BJ (cell line): ENCODE data around the gene CDH23. TPM values are rescaled to one million over a fixed set of nuclear protein-coding genes. Genes with fewer than 3 reads are reported as not detected.

Source experiments
- CTCF ChIA-PET: fragments of 350-600 bp; formaldehyde crosslinking; extraction: SDS; loops from one replicate; lab custom pipeline; 2021; ENCODE audit warnings: antibody characterized with exemption, inconsistent platforms; lab: Yijun Ruan, JAX
- POLR2A ChIA-PET: fragments of 300-600 bp; sonication (Branson Sonifier 250); formaldehyde crosslinking; extraction: SDS; loops from one replicate; lab custom pipeline; 2021; ENCODE audit warnings: antibody characterized with exemption; lab: Charles Lee
- DNase-seq: peaks from one replicate; pipeline ENCODE4 v3.0.0-alpha.2; 2011; ENCODE audit warnings: low read depth
- H3K27me3 ChIP-seq: 2 replicates; pipeline ENCODE4 v1.6.0; 2011; ENCODE audit warnings: low read length; ENCODE audit not compliant: control insufficient read depth, insufficient read depth
- H3K36me3 ChIP-seq: 2 replicates; pipeline ENCODE4 v1.5.1; 2011; ENCODE audit warnings: low read length; ENCODE audit not compliant: control insufficient read depth, insufficient read depth
- H3K4me3 ChIP-seq: 2 replicates; pipeline ENCODE4 v1.5.1; 2011; ENCODE audit warnings: low read depth, mild to moderate bottlenecking, control low read depth, low read length
- CTCF ChIP-seq: IDR thresholded peaks from 2 replicates; pipeline ENCODE4 v1.5.1; 2011; ENCODE audit warnings: low read depth, mild to moderate bottlenecking, control low read depth, inconsistent platforms, low read length, moderate library complexity; ENCODE audit not compliant: insufficient read depth
- polyA plus RNA-seq: library from polyadenylated mRNA; depleted of rRNA; stranded (reverse); fragments of >200 nt; gene quantifications from 2 replicates; pipeline ENCODE4 v1.2.3, GENCODE V29; 2011

CDH23 gene
- polyA plus RNA-seq, 1 experiment = 0.05 TPM

DNA sequence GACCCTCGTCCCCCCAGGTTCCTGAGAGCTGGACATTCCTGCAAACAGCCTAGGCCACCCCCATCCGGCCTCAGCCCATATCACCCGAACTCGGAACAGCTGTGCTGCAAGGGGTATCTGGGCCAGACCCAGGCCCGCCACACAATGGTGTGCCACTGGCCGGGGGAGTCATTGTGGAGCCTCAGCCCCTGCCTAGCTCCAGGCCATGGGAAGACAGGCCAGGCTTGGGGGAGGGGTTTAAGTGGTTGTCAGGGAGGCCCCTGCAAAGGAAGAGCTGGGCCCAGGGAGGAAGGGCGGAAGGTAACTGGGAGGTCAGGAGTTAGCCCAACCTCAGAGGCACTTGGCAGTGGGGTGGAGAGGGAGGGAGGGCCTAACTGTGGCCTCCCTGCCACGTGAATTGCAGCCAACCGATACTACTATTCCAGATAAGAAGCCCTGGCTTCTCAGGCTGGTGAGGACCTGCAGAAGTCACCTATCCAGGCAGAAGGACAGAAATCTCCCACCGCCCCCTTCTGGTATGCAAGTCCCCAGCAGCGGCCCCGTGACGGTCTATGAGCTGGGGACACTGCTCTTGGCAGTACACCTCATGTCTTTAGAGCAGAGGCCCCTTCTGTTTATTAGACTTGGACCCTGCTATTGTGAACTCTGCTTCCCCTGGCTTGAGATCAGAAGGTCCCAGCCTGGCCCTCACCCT lies 349.8 kb downstream of the CDH23 start:
- no peak for TF ChIP-seq CTCF
- DNase-seq = no peak
- CTCF ChIA-PET = interaction anchor here (0.8 to 1.6 kb wide), 5 partner anchors 12 to 39 kb away, joined by 3 to 7 read pairs (median 3); partner anchors contain the start of gene VSIR
- H3K36me3 ChIP-seq = peaks cover 15% of the 10 kb centered on the region
- no peak overlapping the region for H3K4me3 ChIP-seq
- POLR2A ChIA-PET = interaction anchor here (0.5 kb wide), 1 partner anchor 13 kb away, joined by 3 read pairs; no protein-coding TSS in a partner anchor
- no peaks in the 10 kb centered on the region for H3K27me3 ChIP-seq

GRCh38 chr10:71747039-71747531 lies 350.4 kb downstream of the CDH23 start:
- Histone ChIP-seq H3K4me3 (no peak overlapping the region), H3K27me3 (no peaks in the 10 kb centered on the region), H3K36me3 (peaks cover 21% of the 10 kb centered on the region)
- ChIA-PET CTCF (interaction anchor here (0.8 to 1.6 kb wide), 4 partner anchors 11 to 40 kb away, joined by 3 to 7 read pairs (median 4); partner anchors contain the start of gene VSIR), POLR2A (interaction anchor here (0.5 kb wide), 1 partner anchor 12 kb away, joined by 3 read pairs; no protein-coding TSS in a partner anchor)
- TF ChIP-seq CTCF = no peak
- no peak for DNase-seq

DNA sequence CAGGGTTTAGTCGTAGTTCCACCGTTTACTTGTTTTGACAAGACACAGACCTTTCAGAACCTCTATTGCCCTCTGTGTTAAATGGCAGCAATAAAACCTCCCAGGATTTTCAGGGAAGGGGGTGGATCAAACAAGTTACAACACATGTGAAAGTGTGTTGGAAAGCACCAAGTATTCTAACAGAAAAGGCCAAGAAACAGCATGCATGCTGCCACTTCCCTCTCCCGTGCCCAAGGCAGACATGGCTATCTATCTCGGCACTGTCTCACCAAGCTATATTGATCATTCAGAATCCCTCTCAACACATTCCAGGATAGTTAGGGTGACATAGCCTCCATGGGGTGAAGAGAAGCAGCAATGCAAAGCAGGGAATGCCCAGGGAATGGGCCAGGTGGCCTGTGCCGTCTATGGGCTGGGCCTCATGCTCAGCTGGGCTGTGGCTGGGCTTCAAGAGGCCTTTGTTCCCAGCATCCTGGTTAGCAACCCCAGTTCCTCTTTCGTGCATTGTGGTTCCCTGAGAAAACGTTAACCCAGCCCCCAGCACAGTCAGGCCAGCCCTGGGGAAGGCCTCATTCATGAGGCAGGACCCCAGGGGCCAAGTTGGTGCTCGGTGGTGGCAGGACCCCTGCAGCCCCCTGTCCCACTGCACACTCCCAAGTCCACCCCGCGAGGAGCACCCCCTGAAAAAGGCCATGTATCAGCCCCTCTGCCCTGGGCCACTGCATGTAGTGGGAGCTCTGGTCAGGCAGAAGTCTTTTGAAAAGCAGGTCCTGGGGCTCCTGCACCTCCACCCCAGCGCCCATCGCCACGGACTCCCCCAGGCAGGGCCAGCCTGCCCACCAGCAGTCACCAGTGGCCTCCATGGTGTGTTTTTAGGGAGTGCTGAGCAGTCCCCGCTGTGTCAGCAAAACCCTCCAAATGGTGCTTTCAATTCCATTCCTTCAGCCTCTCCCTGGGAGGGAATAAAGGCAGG lies 351.1 kb downstream of the CDH23 start:
- POLR2A ChIA-PET = no interaction called here
- no peak for TF ChIP-seq CTCF

DNA sequence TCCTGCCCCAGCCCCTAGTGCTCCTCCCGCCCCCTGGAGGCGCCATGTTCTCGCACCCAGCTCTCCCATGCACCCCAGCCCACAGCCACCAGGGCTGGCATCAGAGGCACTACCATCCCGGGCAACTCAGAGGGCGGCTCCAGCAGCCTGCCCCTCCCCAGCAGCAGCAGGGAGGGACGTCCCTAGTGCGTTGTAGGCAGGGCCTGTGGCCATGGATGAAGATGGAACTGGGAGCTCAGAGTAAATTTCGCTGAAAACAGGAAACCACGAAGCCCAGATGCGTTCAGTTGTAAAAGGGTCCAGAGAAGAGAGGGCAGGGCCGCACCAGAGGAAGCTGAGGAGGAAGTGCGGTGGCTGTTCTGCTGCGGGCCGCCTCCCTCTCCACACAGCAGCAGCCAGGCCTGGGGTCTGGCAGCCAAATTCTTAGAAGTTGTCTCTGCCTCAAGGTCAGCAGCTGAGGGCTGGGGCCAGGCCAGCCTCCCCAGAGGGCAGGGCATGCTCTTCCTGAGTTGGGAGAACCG lies 352.0 kb downstream of the CDH23 start:
- no peak for DNase-seq
- POLR2A ChIA-PET = no interaction called here
- H3K4me3 ChIP-seq = no peak overlapping the region
- peaks cover 35% of the 10 kb centered on the region for H3K36me3 ChIP-seq
- CTCF ChIA-PET = interaction anchor here (1.3 kb wide), 1 partner anchor 24 kb away, joined by 8 read pairs; the partner anchor contains the start of gene VSIR
- TF ChIP-seq CTCF = no peak
- no peaks in the 10 kb centered on the region for H3K27me3 ChIP-seq

More for the DNA sequence above, 351.1 kb downstream of the CDH23 start:
- Histone ChIP-seq H3K27me3 (no peaks in the 10 kb centered on the region), H3K36me3 (peaks cover 29% of the 10 kb centered on the region), H3K4me3 (no peak overlapping the region)
- CTCF ChIA-PET = interaction anchor here (1.1 to 1.6 kb wide), 3 partner anchors 10 to 25 kb away, joined by 3 to 8 read pairs (median 4); partner anchors contain the start of gene VSIR
- no peak for DNase-seq
